K562 (cell line): ENCODE data around the gene SNRNP70. TPM values are rescaled to one million over a fixed set of nuclear protein-coding genes. Genes with fewer than 3 reads are reported as not detected.

ENCODE experiments used
- ATAC-seq: fragments of 200-7000 bp; cut with Tn5 transposase; 3 replicates; pipeline ENCODE4 v1.9.1; 2020; ENCODE audit warnings: moderate library complexity
- BruUV-seq: library from RNA; stranded (reverse); fragments of 400-500 nt; replicated peaks from 2 replicates; lab custom pipeline; 2021; lab: Mats Ljungman, UMichigan
- CTCF ChIA-PET: fragments of 300-600 bp; formaldehyde crosslinking; extraction: SDS; loops from one replicate; lab custom pipeline; 2021; ENCODE audit warnings: low intra/inter-chr PET ratio; lab: Yijun Ruan, JAX
- POLR2A ChIA-PET: fragments of 300-600, 350-650 bp; sonication (Branson Sonifier 250); formaldehyde crosslinking; extraction: SDS; loops from one replicate; lab custom pipeline; 2021; ENCODE audit warnings: antibody characterized with exemption, inconsistent platforms; lab: Yijun Ruan, JAX
- DNase-seq, 4 experiments: peaks; one replicate each; pipeline versions ENCODE4 v3.0.0 to v3.0.0-alpha.2; 2011 to 2018; ENCODE audit warnings: low spot score in 3 of 4, mixed read lengths in 3 of 4; ENCODE audit errors: extremely low read depth in 1 of 4
- FAIRE-seq: peaks from 2 replicates; lab custom pipeline; 2011; peaks lifted over from hg19 to GRCh38; lab: Jason Lieb, UNC
- H2AFZ ChIP-seq: 2 replicates; pipeline ENCODE4 v1.6.0; 2011; ENCODE audit warnings: low read depth, low read length, control low read depth, inconsistent platforms
- H3K27ac ChIP-seq: fragments of 200-600 bp; 3 replicates; pipeline ENCODE4 v1.8.0; 2011; ENCODE audit warnings: low read depth, mild to moderate bottlenecking, control low read depth, inconsistent platforms, low read length, moderate library complexity, mixed read lengths; ENCODE audit errors: extremely low read depth
- H3K27me3 ChIP-seq, 2 experiments: fragments of 300-600 bp in 1 of 2; 2 replicates in 1 of 2; 3 replicates in 1 of 2; pipeline versions ENCODE4 v1.6.0 to v1.8.0; 2011; ENCODE audit warnings: inconsistent platforms in 2 of 2, low read length in 2 of 2, mild to moderate bottlenecking in 1 of 2, mixed read lengths in 1 of 2, moderate library complexity in 1 of 2; ENCODE audit not compliant: control insufficient read depth in 2 of 2, insufficient read depth in 2 of 2
- H3K36me3 ChIP-seq: fragments of 300-600 bp; 3 replicates; pipeline ENCODE4 v1.8.0; 2011; ENCODE audit warnings: mild to moderate bottlenecking, low read length, inconsistent platforms; ENCODE audit not compliant: control insufficient read depth, insufficient read depth
- H3K4me1 ChIP-seq, 2 experiments: fragments of 200-600 bp in 1 of 2; replicated peaks in 1 of 2; 2 replicates in 1 of 2; 3 replicates in 1 of 2; pipeline versions ENCODE4 v1.5.1 to v1.8.0; 2011; ENCODE audit warnings: inconsistent platforms in 2 of 2, low read length in 2 of 2, mild to moderate bottlenecking in 1 of 2, mixed read lengths in 1 of 2, moderate library complexity in 1 of 2; ENCODE audit not compliant: control insufficient read depth in 2 of 2, insufficient read depth in 2 of 2
- H3K4me2 ChIP-seq: 2 replicates; pipeline ENCODE4 v1.6.1; 2011; ENCODE audit warnings: low read length, control low read depth, inconsistent platforms, mixed read lengths; ENCODE audit not compliant: insufficient read depth
- H3K4me3 ChIP-seq: fragments of 200-600 bp; sonication (generic), shearing (Covaris generic); 2 replicates; pipeline ENCODE4 v1.5.1; 2016; ENCODE audit warnings: control low read depth, inconsistent platforms
- H3K79me2 ChIP-seq: fragments of 200-600 bp; 3 replicates; pipeline ENCODE4 v1.8.0; 2011; ENCODE audit warnings: low read length, inconsistent platforms; ENCODE audit not compliant: control insufficient read depth, insufficient read depth
- H3K9ac ChIP-seq, 2 experiments: 2 replicates each; pipeline versions ENCODE4 v1.6.0 to v1.6.1; 2011; ENCODE audit warnings: low read depth in 2 of 2, low read length in 2 of 2, control low read depth in 1 of 2, inconsistent platforms in 1 of 2, mild to moderate bottlenecking in 1 of 2, mixed read lengths in 1 of 2; ENCODE audit not compliant: insufficient read depth in 1 of 2
- H3K9me1 ChIP-seq: one replicate; pipeline ENCODE4 v1.6.0; 2011; ENCODE audit warnings: inconsistent platforms, mild to moderate bottlenecking, low read length, moderate library complexity; ENCODE audit not compliant: control insufficient read depth, insufficient read depth
- H3K9me3 ChIP-seq: replicated peaks from 2 replicates; pipeline ENCODE4 v1.5.1; 2011; ENCODE audit warnings: low read depth, low read length, inconsistent platforms; ENCODE audit not compliant: control insufficient read depth, insufficient read depth
- H4K20me1 ChIP-seq: replicated peaks from 2 replicates; pipeline ENCODE4 v1.6.1; 2011; ENCODE audit warnings: low read length, inconsistent platforms, mixed read lengths; ENCODE audit not compliant: control insufficient read depth, insufficient read depth
- BACH1 ChIP-seq: fragments of 200-800 bp; sonication (Bioruptor generic); IDR thresholded peaks from 2 replicates; pipeline ENCODE4 v1.6.1; 2016; ENCODE audit warnings: missing genetic modification characterization, missing compliant biosample characterization
- CREB1 ChIP-seq, 2 experiments: sonication (generic) in 1 of 2; formaldehyde crosslinking in 1 of 2; IDR thresholded peaks; 2 replicates each; pipeline versions ENCODE4 v1.6.1 to v1.8.0; 2012 to 2022; ENCODE audit warnings: inconsistent platforms in 1 of 2, mild to moderate bottlenecking in 1 of 2, missing genetic modification reagents in 1 of 2, moderate library complexity in 1 of 2
- HDAC8 ChIP-seq: fragments of 450-650 bp; IDR thresholded peaks from 2 replicates; pipeline ENCODE4 v1.6.1; 2016; ENCODE audit warnings: mild to moderate bottlenecking, missing genetic modification characterization, moderate library complexity, missing compliant biosample characterization
- PTBP1 ChIP-seq: fragments of 200-400 bp; formaldehyde crosslinking; IDR thresholded peaks from 2 replicates; pipeline ENCODE4 v1.6.1; 2017; ENCODE audit warnings: low read depth, low read length
- REST ChIP-seq, 2 experiments: fragments of 450-650 bp; formaldehyde crosslinking in 1 of 2; IDR thresholded peaks; 2 replicates each; pipeline versions ENCODE4 v1.4.0 to v1.6.1; 2014 to 2020; ENCODE audit warnings: mild to moderate bottlenecking in 2 of 2, borderline replicate concordance in 1 of 2, low read depth in 1 of 2
- TCF7 ChIP-seq: sonication (generic); IDR thresholded peaks from 2 replicates; pipeline ENCODE4 v1.6.1; 2016; ENCODE audit warnings: antibody characterized with exemption, borderline replicate concordance
- ZBED1 ChIP-seq: IDR thresholded peaks from 2 replicates; pipeline ENCODE4 v1.6.1; 2014
- ZNF212 ChIP-seq: fragments of 450-650 bp; formaldehyde crosslinking; IDR thresholded peaks from 2 replicates; pipeline ENCODE4 v1.4.0; 2020; ENCODE audit warnings: mild to moderate bottlenecking
- ZNF780A ChIP-seq: fragments of 250-450 bp; sonication (Bioruptor Pico); IDR thresholded peaks from 2 replicates; pipeline ENCODE4 v1.5.0; 2021; ENCODE audit warnings: mild to moderate bottlenecking
- WGBS: fragments of 100-300 bp; shearing (Covaris generic); methylation state at CpG from one replicate; pipeline ENCODE4 v1.1.6; 2016; ENCODE audit warnings: low coverage, mixed read lengths; ENCODE audit not compliant: insufficient coverage; ENCODE audit errors: missing lambda C conversion rate; 5-methylcytosine and 5-hydroxymethylcytosine counted together
- in situ Hi-C: fragments of 300-500 bp; cut with MboI; formaldehyde crosslinking; loops from 4 replicates; pipeline ENCODE4 v1.15.0; 2018; ENCODE audit warnings: inconsistent platforms, mixed read lengths
- intact Hi-C: fragments of 100-400 bp; cut with micrococcal nuclease; formaldehyde crosslinking; loops from 2 replicates; pipeline ENCODE4 v1.14.2; 2022
- polyA plus RNA-seq, 8 experiments: library from polyadenylated mRNA; depleted of rRNA in 4 of 8; stranded (reverse) in 5 of 8; unstranded in 3 of 8; fragments of >200 nt; fragmentation: Nextera tagmentation in 2 of 8; fragmentation: Illumina TruSeq in 1 of 8; extraction: Ambion mirVana in 2 of 8; extraction: Trizol in 1 of 8; gene quantifications; 2 replicates each; pipeline versions ENCODE4 v1.2.1 to v1.2.3, GENCODE V29; 2011 to 2014; ENCODE audit warnings: inconsistent platforms in 1 of 8, missing spikeins in 1 of 8
- total RNA-seq, 7 experiments: library from RNA; depleted of rRNA in 6 of 7; stranded (reverse); fragments of >200 nt in 6 of 7; fragmentation: Illumina TruSeq in 2 of 7; extraction: Trizol in 2 of 7; gene quantifications; 2 replicates each; pipeline versions ENCODE4 v1.2.1 to v1.2.3, GENCODE V29; 2011 to 2021; ENCODE audit warnings: low replicate concordance in 1 of 7
- TF ChIP-seq, protein P1 (sequence below): fragments of 250-450 bp; sonication (Bioruptor Pico); IDR thresholded peaks from 2 replicates; pipeline ENCODE4 v1.5.0; 2020; ENCODE audit warnings: mild to moderate bottlenecking, borderline replicate concordance

Gene SNRNP70
- total and polyA plus RNA-seq, 9 of the 15 experiments (the other 6 are each of a cell fraction or from before 2014, with no cell fraction given) = 2.8 to 496 (median 136) TPM

DNA sequence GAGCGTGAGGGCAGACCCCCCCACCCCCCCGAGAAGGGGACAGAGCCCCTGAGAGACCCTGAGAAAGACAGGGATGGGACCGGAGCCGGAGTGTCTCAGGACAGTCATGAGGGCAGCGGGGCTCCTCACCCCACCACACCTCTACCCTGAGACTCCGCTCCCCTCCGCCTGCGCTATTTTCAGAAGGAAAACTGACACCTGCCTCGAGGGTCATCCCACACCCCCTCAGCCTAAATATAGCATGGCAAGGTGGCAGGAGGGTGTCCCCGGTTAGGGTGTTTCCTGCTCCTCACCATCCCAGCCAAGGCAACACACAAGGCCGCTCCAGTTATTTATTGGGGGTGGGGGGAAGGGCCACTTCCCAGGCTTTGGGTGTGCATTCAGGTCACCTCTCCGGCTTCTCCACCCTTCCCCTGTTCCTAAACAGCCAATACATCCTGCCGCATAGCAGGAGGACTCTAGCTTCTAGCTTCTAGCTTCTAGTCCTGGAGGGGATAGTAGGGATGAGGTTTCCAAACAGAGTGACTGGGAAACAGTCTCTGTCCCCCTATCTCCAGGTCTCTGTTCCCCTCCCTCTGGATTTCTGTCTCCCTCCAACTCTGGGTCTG is 19.2 kb upstream of the SNRNP70 start:
- in situ Hi-C loops (no loop called here), intact Hi-C loops (no loop called here)
- ATAC-seq (0 out of 3 replicates have a peak, but pooled peaks have one; percentile 23), DNase-seq (no peak), FAIRE-seq (no peak)
- no TSS peak for BruUV-seq
- Histone ChIP-seq H3K9ac (no peak overlapping the region; a peak in 1 of 4 replicates), H3K79me2 (no peaks in the 10 kb centered on the region), H3K27me3 (peaks cover 24 to 64% of the 10 kb centered on the region in 2 experiments; a peak in 4 of 5 replicates), H3K4me3 (no peak overlapping the region), H3K9me1 (no peaks in the 10 kb centered on the region), H3K9me3 (no peaks in the 10 kb centered on the region), H3K36me3 (no peaks in the 10 kb centered on the region), H3K4me1 (peaks cover 0 to 28% of the 10 kb centered on the region in 2 experiments; a peak in 4 of 5 replicates), H4K20me1 (no peaks in the 10 kb centered on the region), H3K4me2 (no peak overlapping the region), H2AFZ (no peak overlapping the region), H3K27ac (no peak overlapping the region)
- TF ChIP-seq TCF7 (no peak), PTBP1 (no peak), ZNF212 (no peak), BACH1 (tag) (no peak), REST (IDR thresholded peaks at IDR 0.05; ENCODE audit: borderline replicate concordance) (no peak), REST (CRISPR knock-in tag; IDR thresholded peaks at IDR 0.05; ENCODE audit: low read depth) (no peak), CREB1 (IDR thresholded peaks at IDR 0.05) (no peak), CREB1 (CRISPR knock-in tag; IDR thresholded peaks at IDR 0.05) (no peak), HDAC8 (tag) (no peak), ZNF780A (CRISPR knock-in tag) (no peak), ZBED1 (no peak)
- TF ChIP-seq, protein P1, sequence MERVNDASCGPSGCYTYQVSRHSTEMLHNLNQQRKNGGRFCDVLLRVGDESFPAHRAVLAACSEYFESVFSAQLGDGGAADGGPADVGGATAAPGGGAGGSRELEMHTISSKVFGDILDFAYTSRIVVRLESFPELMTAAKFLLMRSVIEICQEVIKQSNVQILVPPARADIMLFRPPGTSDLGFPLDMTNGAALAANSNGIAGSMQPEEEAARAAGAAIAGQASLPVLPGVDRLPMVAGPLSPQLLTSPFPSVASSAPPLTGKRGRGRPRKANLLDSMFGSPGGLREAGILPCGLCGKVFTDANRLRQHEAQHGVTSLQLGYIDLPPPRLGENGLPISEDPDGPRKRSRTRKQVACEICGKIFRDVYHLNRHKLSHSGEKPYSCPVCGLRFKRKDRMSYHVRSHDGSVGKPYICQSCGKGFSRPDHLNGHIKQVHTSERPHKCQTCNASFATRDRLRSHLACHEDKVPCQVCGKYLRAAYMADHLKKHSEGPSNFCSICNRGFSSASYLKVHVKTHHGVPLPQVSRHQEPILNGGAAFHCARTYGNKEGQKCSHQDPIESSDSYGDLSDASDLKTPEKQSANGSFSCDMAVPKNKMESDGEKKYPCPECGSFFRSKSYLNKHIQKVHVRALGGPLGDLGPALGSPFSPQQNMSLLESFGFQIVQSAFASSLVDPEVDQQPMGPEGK (CRISPR knock-in tag) = no peak
- WGBS = 27% methylated on average over 10 of the region's 13 CpGs
- CTCF ChIA-PET = no interaction called here
- POLR2A ChIA-PET = no interaction called here
